Amniotic stem cell (primary cell): ENCODE measurements around the gene ANKRD1.
"Not testable (repeated sequence)": the region's sequence is repeated elsewhere in the genome, so short reads cannot be mapped to it uniquely, and the experiment has no call there.

ENCODE experiments used
- DNase-seq: peaks from one replicate; lab custom pipeline; 2025; lab: John Stamatoyannopoulos, UW

ANKRD1 gene

DNA sequence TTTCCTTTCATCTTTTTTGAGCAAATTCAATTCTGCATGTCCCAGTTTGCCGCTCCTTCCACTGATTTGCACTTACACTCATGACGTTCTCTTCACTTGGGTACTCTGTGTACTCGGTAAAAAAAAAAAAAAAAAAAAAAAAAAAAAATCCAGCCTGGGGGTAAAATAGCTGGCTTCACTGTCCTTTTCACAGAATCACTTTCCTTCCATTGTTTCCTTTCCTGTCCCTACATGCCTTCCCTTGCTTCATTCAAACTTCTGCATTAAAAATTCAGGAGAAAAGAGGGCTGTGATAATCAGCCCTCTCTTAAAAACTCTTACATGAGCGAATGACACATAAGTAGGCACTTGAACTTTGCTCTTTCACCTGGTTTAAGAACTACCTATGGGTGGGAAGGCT is 8.7 kb downstream of the ANKRD1 start:
- DNase-seq, result no peak

DNA sequence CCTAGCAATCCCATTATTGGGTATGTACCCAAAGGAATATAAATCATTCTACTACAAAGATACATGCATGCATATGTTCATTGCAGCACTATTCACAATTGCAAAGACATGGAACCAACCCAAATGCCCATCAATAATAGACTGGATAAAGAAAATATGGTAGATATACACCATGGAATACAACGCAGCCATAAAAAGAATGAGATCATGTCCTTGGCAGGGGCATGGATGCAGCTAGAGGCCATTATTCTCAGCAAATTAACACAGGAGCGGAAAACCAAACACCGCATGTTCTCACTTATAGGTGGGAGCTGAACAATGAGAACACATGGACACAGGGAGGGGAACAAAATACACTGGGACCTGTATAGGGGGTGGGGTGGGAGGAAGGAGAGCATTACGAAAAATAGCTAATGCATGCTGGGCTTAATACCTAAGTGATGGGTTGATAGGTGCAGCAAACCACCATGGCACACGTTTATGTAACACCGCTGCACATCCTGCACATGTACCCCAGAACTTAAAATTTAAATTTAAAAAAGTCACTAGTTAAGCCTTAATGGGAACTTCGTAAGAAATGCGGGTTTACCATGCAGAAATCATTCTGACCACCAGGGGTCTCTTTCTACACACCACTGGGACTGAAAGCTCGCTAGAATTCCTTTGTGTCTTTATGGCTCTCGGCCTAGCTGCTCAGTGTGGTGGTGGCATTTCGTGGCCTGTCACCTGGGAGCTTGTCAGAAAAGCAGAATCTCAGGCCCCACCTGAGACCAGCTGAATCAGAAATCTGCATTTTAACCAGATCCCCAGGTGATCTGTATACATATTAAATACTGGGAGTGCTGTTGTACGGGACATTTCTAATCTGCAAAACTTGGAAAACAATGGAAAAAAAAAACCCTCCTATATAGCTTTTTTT is 9.5 kb downstream of the ANKRD1 start:
- peak; percentile 72 for DNase-seq

DNA sequence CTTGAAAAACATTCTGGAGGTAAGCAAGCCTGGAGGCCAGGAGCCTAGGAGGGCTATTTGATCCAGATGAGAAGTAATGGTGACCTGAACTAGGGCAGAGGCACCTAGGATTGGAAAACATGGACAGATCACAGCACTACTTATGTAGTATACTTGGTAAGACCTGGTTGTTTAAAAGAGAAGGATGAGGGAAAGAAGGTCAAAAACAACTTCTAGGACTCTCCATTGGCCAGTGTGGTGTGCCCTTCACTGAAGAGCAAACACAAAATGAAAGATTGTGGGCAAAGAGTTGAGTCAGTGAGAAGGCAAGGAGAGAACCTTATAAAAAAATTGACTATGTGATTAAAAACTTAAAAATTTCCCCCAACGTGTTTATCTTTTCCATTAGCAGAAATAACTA is 14.3 kb downstream of the ANKRD1 start:
- no peak for DNase-seq

DNA sequence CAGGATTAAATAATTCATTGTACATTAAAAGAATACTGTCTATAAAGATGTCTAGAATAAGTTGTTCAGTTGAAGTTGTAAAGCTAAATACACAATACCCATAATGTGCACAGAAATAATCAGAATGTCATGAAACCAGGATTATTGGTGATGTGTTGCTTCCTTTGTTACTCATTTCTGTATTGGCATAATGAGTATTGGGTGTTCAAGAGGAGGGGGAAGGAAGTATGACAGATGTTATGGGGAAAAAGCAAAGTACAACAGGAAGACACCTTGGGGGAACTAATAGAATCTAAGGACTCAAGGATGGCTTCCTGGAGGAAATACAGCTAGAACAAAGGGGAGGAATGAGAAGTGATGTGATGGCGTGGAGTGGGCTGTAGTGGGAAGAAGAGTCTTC is 15.0 kb downstream of the ANKRD1 start:
- no peak for DNase-seq

DNA sequence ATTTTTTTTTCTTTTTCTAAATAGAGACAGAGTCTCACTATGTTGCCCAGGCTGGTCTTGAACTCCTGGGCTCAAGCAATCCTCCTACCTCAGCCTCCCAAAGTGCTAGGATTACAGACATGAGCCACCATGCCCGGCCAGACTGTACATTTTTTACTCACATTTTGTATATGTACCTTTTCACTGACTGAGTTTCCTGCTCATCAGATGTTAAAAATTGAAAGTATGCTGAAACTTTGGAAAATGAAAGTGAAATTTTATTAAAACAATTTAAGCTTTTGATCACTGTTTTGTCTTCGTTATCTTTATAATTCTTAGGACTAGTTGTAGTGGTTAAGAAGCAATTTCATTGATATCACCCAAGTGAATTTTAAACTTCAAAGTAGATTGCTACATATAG is 24.0 kb downstream of the ANKRD1 start:
- DNase-seq, result not testable (repeated sequence)

DNA sequence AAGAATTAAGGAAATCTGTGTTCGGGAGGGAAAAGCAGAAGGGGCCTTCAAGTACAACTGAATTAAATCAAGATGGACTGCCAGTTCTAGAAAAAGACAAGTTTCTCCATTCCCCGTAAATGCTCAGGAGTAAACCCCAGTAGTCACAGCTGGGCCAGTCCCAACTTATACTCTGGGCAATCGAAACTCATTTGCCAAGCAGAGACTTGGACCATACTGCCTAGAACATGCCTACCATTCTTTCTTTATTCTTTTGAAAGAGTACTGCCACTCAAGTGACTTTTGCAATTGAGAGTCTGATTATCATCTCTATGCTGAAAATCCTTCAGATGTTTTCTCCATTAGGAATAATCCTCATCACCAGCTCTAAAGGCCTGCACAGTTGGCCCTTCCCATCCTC is 27.7 kb downstream of the ANKRD1 start:
- no peak for DNase-seq

DNA sequence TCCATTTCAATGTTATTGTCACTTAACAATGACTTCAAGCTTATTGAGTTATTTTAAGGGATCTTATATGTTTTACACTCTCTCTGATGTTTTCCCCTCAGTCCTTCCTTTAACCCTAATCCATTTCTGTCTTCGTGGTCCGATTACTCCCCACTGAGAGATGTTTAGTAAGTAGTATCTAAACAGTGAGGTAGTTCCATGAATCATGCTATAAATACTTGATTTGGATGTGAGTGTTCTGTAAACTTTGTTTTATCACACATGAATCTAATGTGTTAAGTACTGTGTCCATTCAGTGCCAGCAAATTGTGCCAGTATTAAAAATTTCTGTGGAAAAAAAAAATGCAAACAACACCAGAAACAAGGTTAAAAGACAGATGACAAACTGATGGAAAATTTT is 30.5 kb downstream of the ANKRD1 start:
- no peak for DNase-seq

DNA sequence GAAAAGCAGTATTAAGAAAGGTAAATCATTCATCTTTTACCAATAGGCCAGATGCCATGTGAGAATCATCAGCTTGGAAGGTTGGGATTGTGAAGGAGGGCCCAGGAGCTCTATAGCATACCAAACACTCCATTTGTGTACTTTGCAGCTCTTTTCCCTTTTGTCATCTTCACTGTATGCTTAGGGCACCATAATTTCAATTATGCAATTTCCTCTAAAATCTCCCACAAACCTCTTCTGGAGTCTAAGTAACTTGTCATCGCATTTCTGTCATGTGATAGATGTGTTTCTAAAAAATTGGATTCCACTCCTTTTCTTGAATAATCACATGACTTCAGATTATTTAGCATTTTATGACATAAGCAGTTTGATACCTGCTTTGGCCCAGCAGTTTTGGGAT is 31.3 kb downstream of the ANKRD1 start:
- no peak for DNase-seq

DNA sequence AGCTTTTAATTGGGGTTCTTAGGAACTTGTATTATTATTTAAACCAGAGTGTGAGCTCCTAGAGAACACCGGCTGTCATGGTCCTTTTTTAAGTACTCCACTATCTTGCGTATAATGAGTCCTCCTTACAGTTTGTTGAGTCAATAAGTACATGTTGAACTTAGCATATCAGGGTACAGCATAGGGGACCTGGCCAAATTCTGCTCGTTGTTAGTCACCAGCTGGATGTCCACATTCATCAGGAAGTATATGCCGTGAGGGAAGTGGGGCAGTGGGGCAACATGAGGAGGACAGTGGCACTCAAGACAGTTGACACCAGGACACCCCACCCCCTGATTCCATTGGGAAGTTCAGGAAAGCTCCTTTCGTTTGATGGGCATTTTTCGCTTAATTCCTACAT is 32.5 kb downstream of the ANKRD1 start:
- no peak for DNase-seq

DNA sequence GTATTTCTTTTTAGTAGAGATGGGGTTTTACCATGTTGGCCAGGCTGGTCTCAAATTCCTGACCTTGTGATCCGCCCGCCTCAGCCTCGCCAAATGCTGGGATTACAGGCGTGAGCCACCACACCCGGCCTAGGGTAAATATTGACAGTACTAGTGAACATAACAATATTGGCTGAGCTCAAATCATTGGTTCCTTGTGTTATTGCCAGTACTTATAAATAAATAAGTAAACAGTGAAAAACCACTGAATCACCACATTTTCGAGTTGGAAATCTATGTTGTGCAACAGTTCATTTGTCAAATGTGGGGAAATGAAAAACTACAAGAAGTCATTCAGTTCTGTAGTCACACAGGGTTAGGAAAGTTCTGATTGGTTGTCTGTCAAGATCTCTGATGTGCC is 33.3 kb downstream of the ANKRD1 start:
- no peak for DNase-seq

DNA sequence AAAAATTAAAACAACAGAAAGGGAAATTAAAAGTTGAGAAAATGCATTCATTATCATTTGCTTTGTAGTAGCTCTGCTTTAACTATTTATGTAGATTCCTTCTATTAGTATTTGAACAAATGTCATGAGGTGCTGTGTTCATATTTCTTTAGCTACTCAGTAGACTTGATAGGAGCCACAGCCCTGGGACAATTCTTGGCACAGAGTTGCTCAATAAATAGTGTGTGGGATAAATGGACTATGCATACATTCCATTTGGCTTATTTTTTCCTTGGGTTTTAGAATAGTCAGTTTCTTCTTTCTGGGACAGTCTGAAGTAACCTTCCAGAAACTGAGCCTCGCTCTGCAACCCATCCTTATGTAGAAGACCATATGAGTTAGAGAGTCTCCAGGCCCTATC is 35.7 kb downstream of the ANKRD1 start:
- DNase-seq, result peak; percentile 8

DNA sequence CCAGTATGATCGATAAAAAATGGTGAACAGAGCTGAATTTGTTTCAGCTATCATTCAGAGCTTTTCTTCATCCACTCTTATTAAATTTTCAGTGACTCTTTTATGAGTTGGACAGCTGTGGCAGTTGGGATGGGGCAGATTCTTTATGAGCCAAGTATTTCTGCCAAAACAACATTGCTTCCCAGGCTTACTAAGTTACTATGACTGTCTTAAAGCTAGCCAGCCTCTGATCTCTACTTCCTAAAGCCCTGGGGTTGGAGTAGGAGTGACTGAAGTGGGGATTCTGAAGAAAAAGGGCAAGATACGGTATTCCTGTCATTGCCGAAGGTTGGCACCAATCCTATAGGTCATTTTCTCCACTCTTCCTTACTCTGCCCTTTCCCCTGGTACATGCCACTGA is 36.5 kb downstream of the ANKRD1 start:
- no peak for DNase-seq

DNA sequence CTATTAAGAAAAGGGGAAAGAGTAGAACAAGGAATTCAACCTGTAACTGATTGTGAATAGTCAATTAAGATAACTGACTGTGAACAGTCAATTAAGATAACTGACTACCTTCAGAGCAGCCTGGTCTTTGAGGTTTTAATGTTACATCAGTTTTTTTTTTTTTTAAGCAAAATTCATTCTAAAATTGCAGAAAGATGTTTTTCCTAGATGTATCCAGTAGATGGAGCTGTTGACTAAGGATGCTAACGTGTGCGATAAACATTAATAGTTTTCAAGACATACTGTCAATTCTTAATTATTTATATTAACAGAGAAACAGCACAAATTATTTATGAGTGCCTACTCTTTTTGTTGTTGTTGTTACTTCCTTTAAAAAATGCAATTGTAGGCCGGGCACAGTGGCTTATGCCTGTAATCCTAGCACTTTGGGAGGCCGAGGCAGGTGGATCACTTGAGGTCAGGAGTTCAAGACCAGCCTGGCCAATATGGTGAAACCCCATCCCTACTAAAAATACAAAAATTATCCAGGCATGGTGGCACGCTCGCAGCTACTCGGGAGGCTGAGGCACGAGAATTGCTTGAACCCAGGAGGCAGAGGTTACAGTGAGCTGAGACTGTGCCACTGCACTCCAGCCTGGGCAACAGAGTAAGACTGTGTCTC is 40.7 kb downstream of the ANKRD1 start:
- DNase-seq, result peak; percentile 15

DNA sequence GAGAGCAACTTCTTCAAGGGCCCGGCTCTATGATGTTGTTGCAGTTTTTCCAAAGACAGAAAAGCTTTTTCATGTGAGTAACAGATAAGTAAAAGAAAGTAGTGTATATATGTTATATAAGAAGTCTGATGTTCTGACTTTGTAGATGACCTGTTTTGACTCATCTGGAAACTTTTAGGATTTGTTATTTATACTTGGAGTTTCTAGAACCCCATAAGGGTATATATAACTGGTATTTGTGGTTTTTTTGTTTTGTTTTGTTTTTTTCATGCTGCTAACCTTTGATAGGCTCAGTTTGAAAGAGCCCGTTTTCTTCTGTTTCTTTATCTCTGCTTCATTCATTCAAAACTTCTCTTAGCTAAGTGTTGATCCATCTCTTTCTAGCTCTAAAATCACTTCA is 41.8 kb downstream of the ANKRD1 start:
- DNase-seq, result no peak

DNA sequence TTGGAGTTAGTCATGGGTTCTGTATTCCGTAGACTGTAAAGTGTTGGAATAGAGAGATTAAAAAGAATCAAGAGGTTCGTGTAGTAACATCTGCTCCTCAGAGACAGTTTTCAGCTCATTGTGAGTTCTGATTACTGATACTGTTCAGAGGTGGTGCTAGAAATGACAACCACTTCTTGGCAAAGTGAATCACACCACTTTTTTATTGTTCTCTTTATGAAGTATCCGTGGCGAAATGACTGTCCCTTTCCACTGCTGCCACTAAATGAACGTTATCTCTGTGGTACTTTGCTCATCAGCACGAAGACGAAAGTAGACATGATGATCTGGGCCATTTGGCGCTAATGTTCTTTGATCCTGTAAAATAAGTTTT is 48.3 kb downstream of the ANKRD1 start:
- DNase-seq, result no peak

DNA sequence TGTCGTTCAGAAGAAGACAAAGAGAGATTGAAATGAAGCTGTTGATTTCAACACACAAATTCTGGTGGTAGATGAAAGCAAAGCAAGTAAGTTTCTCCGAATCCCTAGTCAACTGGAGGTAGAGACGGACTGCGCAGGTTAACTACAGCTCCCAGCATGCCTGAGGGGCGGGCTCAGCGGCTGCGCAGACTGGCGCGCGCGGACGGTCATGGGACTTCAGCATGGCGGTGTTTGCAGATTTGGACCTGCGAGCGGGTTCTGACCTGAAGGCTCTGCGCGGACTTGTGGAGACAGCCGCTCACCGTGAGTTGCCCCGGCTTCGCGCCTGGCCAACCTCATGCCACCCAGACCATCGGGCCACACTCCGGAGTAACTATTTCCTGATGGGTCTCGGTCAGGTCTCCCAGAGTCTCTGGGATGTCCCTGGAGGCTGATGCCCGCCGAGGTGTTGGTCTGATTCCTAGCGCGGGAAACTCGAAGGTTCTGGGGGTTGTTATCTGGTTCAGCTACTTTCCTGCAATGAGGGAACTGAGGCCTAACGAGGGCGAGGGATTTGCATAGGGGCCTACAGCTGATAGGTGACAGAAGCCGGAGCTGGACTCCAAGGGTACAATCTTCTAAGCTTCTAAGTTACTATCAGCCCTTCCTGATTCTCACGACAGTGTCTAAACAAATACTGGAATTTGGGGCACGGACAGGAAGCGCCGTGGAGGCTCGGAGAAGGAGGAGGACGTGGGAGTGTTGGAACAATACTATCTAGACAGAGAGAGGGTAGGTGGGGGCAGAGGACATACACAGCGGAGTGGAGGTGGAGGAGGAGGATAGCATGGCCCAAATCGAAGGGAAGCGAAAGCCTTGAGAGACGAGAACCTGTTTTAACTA is 48.9 kb downstream of the ANKRD1 start, which contains the start of gene RPP30:
TSS of gene RPP30 (plus strand) at position 209 of the 882 bp plus-strand sequence. CDS start at position 222, 13 bp downstream.
- peak; percentile 56 for DNase-seq

DNA sequence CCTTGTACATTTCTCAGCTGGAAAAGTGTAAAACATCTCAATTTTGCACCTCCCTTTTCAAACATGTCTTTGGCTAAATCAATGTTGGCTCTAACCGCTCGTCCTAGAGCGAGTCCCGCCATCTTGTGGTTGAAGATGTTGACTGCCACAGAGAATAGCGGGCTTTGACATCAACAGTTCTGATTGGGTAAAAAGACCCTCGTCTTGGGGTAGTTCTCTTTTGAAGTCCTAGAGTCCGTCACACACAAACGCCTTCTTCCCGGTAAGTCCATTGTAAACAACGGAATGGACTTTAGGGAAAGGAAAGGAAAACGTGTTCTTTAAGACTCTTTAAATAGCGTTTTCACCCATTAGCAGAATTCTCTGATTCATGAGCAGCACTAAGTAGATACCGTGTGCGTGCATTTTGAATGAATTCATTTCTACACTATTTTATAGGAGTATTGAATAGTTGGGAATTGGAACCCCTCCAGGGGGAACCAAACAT is 49.6 kb downstream of the ANKRD1 start:
- peak; percentile 44 for DNase-seq

DNA sequence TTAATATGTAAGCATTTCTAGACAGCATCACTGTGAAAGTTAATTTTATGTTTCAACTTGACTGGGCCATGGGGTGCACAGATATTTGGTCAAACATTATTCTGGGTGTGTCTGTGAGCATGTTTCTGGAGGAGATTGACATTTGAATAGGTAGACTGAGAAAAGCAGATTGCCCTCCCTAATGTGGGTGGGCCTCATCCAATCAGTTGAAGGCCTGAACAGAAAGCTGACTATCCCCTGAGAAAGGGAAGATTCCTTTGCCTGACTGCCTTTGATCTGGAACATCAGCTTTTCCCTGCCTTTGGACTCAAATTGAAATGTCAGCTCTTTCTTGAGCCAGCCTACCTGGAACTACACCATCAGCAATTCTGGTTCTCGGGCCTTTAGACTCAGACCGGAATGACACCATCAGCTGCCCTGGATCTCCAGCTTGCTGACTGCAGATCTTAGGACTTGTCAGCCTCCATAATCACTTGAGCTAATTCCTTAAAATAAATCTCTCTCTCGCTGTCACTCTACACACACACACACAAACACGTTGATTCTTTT is 54.8 kb downstream of the ANKRD1 start:
- DNase-seq, result no peak

DNA sequence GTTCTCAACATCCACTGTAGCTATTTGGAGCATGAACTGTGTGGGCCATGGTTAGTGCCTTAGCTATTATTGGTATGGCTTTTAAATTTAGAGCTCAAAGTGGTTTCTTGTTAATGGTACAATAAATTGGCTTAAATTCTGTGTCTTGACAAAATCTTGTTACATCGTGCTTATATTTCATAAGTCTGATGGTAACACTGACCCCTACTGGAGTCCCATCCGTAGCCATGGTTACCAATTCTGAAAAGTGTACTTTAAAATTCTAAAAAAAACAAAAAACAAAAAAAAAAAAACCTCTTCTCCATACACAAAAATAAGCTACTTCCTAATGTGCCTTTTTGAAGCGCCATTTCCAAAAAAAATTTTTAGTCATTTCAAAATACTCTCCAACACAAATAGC is 55.5 kb downstream of the ANKRD1 start:
- peak; percentile 45 for DNase-seq

DNA sequence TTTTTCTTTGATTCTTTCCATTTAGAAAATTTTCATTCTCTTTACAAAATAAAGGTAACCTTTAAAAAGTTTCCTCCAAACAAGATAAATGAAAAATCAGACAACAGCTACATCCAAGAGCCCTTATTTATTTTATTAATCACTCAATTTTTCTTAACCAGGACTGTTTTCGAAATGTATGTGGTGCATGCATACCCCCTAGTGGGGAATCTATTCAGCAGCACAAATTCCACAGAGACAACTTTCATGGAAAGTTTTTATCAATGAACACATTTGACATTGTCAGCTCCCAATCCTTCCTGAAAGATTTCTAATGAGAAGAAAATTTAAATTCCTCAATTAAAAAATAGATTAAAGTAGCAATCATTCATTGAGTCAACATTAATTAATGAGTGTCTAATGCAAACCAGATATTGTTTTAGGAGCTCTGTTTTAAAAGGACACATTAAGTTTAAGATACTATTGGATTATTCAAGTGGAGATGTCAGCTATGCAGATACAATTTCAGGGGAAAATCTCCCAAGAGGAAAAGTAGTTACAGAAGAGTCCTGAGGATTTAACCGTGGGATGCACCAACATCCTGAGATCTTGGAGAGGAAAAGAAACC is 57.9 kb downstream of the ANKRD1 start:
- DNase-seq, result peak; percentile 30
